K562 (cell line): ENCODE measurements around the gene CST6. TPM values are rescaled to one million over a fixed set of nuclear protein-coding genes. Genes with fewer than 3 reads are reported as not detected.

Experiments
- ATAC-seq: fragments of 200-7000 bp; cut with Tn5 transposase; 3 replicates; pipeline ENCODE4 v1.9.1; 2020; ENCODE audit warnings: moderate library complexity
- BruUV-seq: library from RNA; stranded (reverse); fragments of 400-500 nt; replicated peaks from 2 replicates; lab custom pipeline; 2021; lab: Mats Ljungman, UMichigan
- CTCF ChIA-PET: fragments of 300-600 bp; formaldehyde crosslinking; extraction: SDS; loops from one replicate; lab custom pipeline; 2021; ENCODE audit warnings: low intra/inter-chr PET ratio; lab: Yijun Ruan, JAX
- POLR2A ChIA-PET: fragments of 300-600, 350-650 bp; sonication (Branson Sonifier 250); formaldehyde crosslinking; extraction: SDS; loops from one replicate; lab custom pipeline; 2021; ENCODE audit warnings: antibody characterized with exemption, inconsistent platforms; lab: Yijun Ruan, JAX
- DNase-seq, 4 experiments: peaks; one replicate each; pipeline versions ENCODE4 v3.0.0 to v3.0.0-alpha.2; 2011 to 2018; ENCODE audit warnings: low spot score in 3 of 4, mixed read lengths in 3 of 4; ENCODE audit errors: extremely low read depth in 1 of 4
- FAIRE-seq: peaks from 2 replicates; lab custom pipeline; 2011; peaks lifted over from hg19 to GRCh38; lab: Jason Lieb, UNC
- H2AFZ ChIP-seq: 2 replicates; pipeline ENCODE4 v1.6.0; 2011; ENCODE audit warnings: low read depth, low read length, control low read depth, inconsistent platforms
- H3K27ac ChIP-seq: fragments of 200-600 bp; 3 replicates; pipeline ENCODE4 v1.8.0; 2011; ENCODE audit warnings: low read depth, mild to moderate bottlenecking, control low read depth, inconsistent platforms, low read length, moderate library complexity, mixed read lengths; ENCODE audit errors: extremely low read depth
- H3K27me3 ChIP-seq, 2 experiments: fragments of 300-600 bp in 1 of 2; 2 replicates in 1 of 2; 3 replicates in 1 of 2; pipeline versions ENCODE4 v1.6.0 to v1.8.0; 2011; ENCODE audit warnings: inconsistent platforms in 2 of 2, low read length in 2 of 2, mild to moderate bottlenecking in 1 of 2, mixed read lengths in 1 of 2, moderate library complexity in 1 of 2; ENCODE audit not compliant: control insufficient read depth in 2 of 2, insufficient read depth in 2 of 2
- H3K36me3 ChIP-seq: fragments of 300-600 bp; 3 replicates; pipeline ENCODE4 v1.8.0; 2011; ENCODE audit warnings: mild to moderate bottlenecking, low read length, inconsistent platforms; ENCODE audit not compliant: control insufficient read depth, insufficient read depth
- H3K4me1 ChIP-seq, 2 experiments: fragments of 200-600 bp in 1 of 2; replicated peaks in 1 of 2; 2 replicates in 1 of 2; 3 replicates in 1 of 2; pipeline versions ENCODE4 v1.5.1 to v1.8.0; 2011; ENCODE audit warnings: inconsistent platforms in 2 of 2, low read length in 2 of 2, mild to moderate bottlenecking in 1 of 2, mixed read lengths in 1 of 2, moderate library complexity in 1 of 2; ENCODE audit not compliant: control insufficient read depth in 2 of 2, insufficient read depth in 2 of 2
- H3K4me2 ChIP-seq: 2 replicates; pipeline ENCODE4 v1.6.1; 2011; ENCODE audit warnings: low read length, control low read depth, inconsistent platforms, mixed read lengths; ENCODE audit not compliant: insufficient read depth
- H3K4me3 ChIP-seq: fragments of 200-600 bp; sonication (generic), shearing (Covaris generic); 2 replicates; pipeline ENCODE4 v1.5.1; 2016; ENCODE audit warnings: control low read depth, inconsistent platforms
- H3K79me2 ChIP-seq: fragments of 200-600 bp; 3 replicates; pipeline ENCODE4 v1.8.0; 2011; ENCODE audit warnings: low read length, inconsistent platforms; ENCODE audit not compliant: control insufficient read depth, insufficient read depth
- H3K9ac ChIP-seq, 2 experiments: 2 replicates each; pipeline versions ENCODE4 v1.6.0 to v1.6.1; 2011; ENCODE audit warnings: low read depth in 2 of 2, low read length in 2 of 2, control low read depth in 1 of 2, inconsistent platforms in 1 of 2, mild to moderate bottlenecking in 1 of 2, mixed read lengths in 1 of 2; ENCODE audit not compliant: insufficient read depth in 1 of 2
- H3K9me1 ChIP-seq: one replicate; pipeline ENCODE4 v1.6.0; 2011; ENCODE audit warnings: inconsistent platforms, mild to moderate bottlenecking, low read length, moderate library complexity; ENCODE audit not compliant: control insufficient read depth, insufficient read depth
- H3K9me3 ChIP-seq: replicated peaks from 2 replicates; pipeline ENCODE4 v1.5.1; 2011; ENCODE audit warnings: low read depth, low read length, inconsistent platforms; ENCODE audit not compliant: control insufficient read depth, insufficient read depth
- H4K20me1 ChIP-seq: replicated peaks from 2 replicates; pipeline ENCODE4 v1.6.1; 2011; ENCODE audit warnings: low read length, inconsistent platforms, mixed read lengths; ENCODE audit not compliant: control insufficient read depth, insufficient read depth
- BCOR ChIP-seq: fragments of 450-650 bp; IDR thresholded peaks from 2 replicates; pipeline ENCODE4 v1.6.1; 2016
- CHD1 ChIP-seq: fragments of 200-600 bp; sonication (generic); IDR thresholded peaks from one replicate; pipeline ENCODE4 v1.6.1; 2012; ENCODE audit warnings: mild to moderate bottlenecking, moderate library complexity, low read length, inconsistent platforms
- KLF10 ChIP-seq: fragments of 250-450 bp; sonication (Bioruptor Pico); IDR thresholded peaks from 2 replicates; pipeline ENCODE4 v1.6.1; 2021; ENCODE audit warnings: matching md5 sums
- MAFG ChIP-seq: fragments of 450-650 bp; conservative IDR thresholded peaks from 2 replicates; pipeline ENCODE4 v1.6.1; 2016; ENCODE audit warnings: missing genetic modification characterization, missing compliant biosample characterization
- SMARCA4 ChIP-seq: fragments of 450-650 bp; IDR thresholded peaks from 2 replicates; pipeline ENCODE4 v1.6.1; 2016
- TAF1 ChIP-seq: IDR thresholded peaks from 2 replicates; pipeline ENCODE4 v1.6.1; 2011; ENCODE audit warnings: mild to moderate bottlenecking, low read length, moderate library complexity; ENCODE audit not compliant: insufficient read depth, control insufficient read depth, severe bottlenecking; ENCODE audit errors: extremely low read depth
- TEAD4 ChIP-seq, 2 experiments: sonication (generic) in 1 of 2; formaldehyde crosslinking in 1 of 2; IDR thresholded peaks; 2 replicates each; pipeline versions ENCODE4 v1.6.1 to v1.8.0; 2012 to 2022; ENCODE audit warnings: borderline replicate concordance in 1 of 2, inconsistent platforms in 1 of 2, low read length in 1 of 2, mild to moderate bottlenecking in 1 of 2, missing genetic modification reagents in 1 of 2
- TFAM ChIP-seq: fragments of 250-450 bp; sonication (Bioruptor Pico); conservative IDR thresholded peaks from 2 replicates; pipeline ENCODE4 v1.5.0; 2021; ENCODE audit warnings: mild to moderate bottlenecking, moderate library complexity
- ZNF780A ChIP-seq: fragments of 250-450 bp; sonication (Bioruptor Pico); IDR thresholded peaks from 2 replicates; pipeline ENCODE4 v1.5.0; 2021; ENCODE audit warnings: mild to moderate bottlenecking
- WGBS: fragments of 100-300 bp; shearing (Covaris generic); methylation state at CpG from one replicate; pipeline ENCODE4 v1.1.6; 2016; ENCODE audit warnings: low coverage, mixed read lengths; ENCODE audit not compliant: insufficient coverage; ENCODE audit errors: missing lambda C conversion rate; 5-methylcytosine and 5-hydroxymethylcytosine counted together
- in situ Hi-C: fragments of 300-500 bp; cut with MboI; formaldehyde crosslinking; loops from 4 replicates; pipeline ENCODE4 v1.15.0; 2018; ENCODE audit warnings: inconsistent platforms, mixed read lengths
- intact Hi-C: fragments of 100-400 bp; cut with micrococcal nuclease; formaldehyde crosslinking; loops from 2 replicates; pipeline ENCODE4 v1.14.2; 2022
- polyA plus RNA-seq, 8 experiments: library from polyadenylated mRNA; depleted of rRNA in 4 of 8; stranded (reverse) in 5 of 8; unstranded in 3 of 8; fragments of >200 nt; fragmentation: Nextera tagmentation in 2 of 8; fragmentation: Illumina TruSeq in 1 of 8; extraction: Ambion mirVana in 2 of 8; extraction: Trizol in 1 of 8; gene quantifications; 2 replicates each; pipeline versions ENCODE4 v1.2.1 to v1.2.3, GENCODE V29; 2011 to 2014; ENCODE audit warnings: inconsistent platforms in 1 of 8, missing spikeins in 1 of 8
- total RNA-seq, 7 experiments: library from RNA; depleted of rRNA in 6 of 7; stranded (reverse); fragments of >200 nt in 6 of 7; fragmentation: Illumina TruSeq in 2 of 7; extraction: Trizol in 2 of 7; gene quantifications; 2 replicates each; pipeline versions ENCODE4 v1.2.1 to v1.2.3, GENCODE V29; 2011 to 2021; ENCODE audit warnings: low replicate concordance in 1 of 7
- TF ChIP-seq, protein P1 (sequence below): fragments of 250-450 bp; sonication (Bioruptor Pico); IDR thresholded peaks from 2 replicates; pipeline ENCODE4 v1.5.0; 2022; ENCODE audit warnings: mild to moderate bottlenecking

CST6 gene
- total and polyA plus RNA-seq, 9 of the 15 experiments (the other 6 are each of a cell fraction or from before 2014, with no cell fraction given) = not detected

DNA sequence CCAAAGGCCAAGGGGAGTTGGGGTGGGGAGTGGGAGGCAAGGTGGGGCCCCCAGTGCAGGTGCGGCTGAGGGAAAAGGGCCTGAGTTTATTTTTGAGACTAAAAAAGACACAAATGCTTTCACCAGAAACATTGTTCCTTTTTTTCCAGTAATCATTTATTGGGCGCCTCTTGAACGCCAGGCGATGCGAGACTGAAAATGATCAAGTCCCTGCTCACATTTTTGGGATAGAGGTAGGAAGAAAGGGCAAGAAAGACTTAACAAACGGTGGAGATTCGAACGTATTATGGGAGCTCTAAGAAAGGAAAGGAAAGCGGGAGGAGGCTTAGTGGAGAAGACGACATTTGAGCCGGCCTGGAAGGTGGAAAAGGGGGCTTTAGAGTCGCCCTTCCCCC is 39.6 kb downstream of the CST6 start:
- H3K9ac ChIP-seq = peak overlapping the region; percentile 98
- ATAC-seq (no peak), DNase-seq (no peak), FAIRE-seq (no peak)
- no peaks in the 10 kb centered on the region for H3K9me1 ChIP-seq
- 7% methylated on average over 11 of the region's 12 CpGs for WGBS
- in situ Hi-C loops (no loop called here), intact Hi-C loops (no loop called here)
- BruUV-seq = TSS peak; percentile 97
- ChIA-PET CTCF (no interaction called here), POLR2A (interaction anchor here (0.6 to 4.8 kb wide), 9 partner anchors 8 to 428 kb away, joined by 3 to 32 read pairs (median 4); partner anchors contain the start of genes CATSPER1 and MUS81)
- H3K4me1 ChIP-seq = peaks cover 16 to 33% of the 10 kb centered on the region in 2 experiments
- no peaks in the 10 kb centered on the region for H4K20me1 ChIP-seq
- H2AFZ ChIP-seq = peak overlapping the region; percentile 87
- TF ChIP-seq KLF10 = no peak
- no peak for TF ChIP-seq ZNF780A
- TF ChIP-seq MAFG (tag) = no peak
- TF ChIP-seq BCOR = no peak
- TF ChIP-seq TFAM (CRISPR knock-in tag) = no peak
- TF ChIP-seq, protein P1, sequence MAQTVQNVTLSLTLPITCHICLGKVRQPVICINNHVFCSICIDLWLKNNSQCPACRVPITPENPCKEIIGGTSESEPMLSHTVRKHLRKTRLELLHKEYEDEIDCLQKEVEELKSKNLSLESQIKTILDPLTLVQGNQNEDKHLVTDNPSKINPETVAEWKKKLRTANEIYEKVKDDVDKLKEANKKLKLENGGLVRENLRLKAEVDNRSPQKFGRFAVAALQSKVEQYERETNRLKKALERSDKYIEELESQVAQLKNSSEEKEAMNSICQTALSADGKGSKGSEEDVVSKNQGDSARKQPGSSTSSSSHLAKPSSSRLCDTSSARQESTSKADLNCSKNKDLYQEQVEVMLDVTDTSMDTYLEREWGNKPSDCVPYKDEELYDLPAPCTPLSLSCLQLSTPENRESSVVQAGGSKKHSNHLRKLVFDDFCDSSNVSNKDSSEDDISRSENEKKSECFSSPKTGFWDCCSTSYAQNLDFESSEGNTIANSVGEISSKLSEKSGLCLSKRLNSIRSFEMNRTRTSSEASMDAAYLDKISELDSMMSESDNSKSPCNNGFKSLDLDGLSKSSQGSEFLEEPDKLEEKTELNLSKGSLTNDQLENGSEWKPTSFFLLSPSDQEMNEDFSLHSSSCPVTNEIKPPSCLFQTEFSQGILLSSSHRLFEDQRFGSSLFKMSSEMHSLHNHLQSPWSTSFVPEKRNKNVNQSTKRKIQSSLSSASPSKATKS (CRISPR knock-in tag) = no peak
- no peak for TF ChIP-seq TAF1
- peak; percentile 47 for TF ChIP-seq CHD1
- no peak for TF ChIP-seq TEAD4 (IDR thresholded peaks at IDR 0.05; ENCODE audit: low read length)
- no peak for TF ChIP-seq TEAD4 (CRISPR knock-in tag; IDR thresholded peaks at IDR 0.05; ENCODE audit: borderline replicate concordance)
- peak; percentile 28; the same call in 1 of the 2 replicates for TF ChIP-seq SMARCA4
- H3K9me3 ChIP-seq = no peaks in the 10 kb centered on the region
- H3K36me3 ChIP-seq = peaks cover 36% of the 10 kb centered on the region
- peaks cover 31% of the 10 kb centered on the region for H3K79me2 ChIP-seq
- H3K27ac ChIP-seq = peak overlapping the region; percentile 85
- H3K4me3 ChIP-seq = peak overlapping the region; percentile 89
- no peaks in the 10 kb centered on the region for H3K27me3 ChIP-seq
- peak overlapping the region; percentile 93 for H3K4me2 ChIP-seq
